Loucy (cell line): Measurements from ENCODE around the gene CNTNAP2.

ENCODE experiments used
- H2AFZ ChIP-seq: fragments of 200-600 bp; sonication (generic); 2 replicates; pipeline ENCODE4 v1.6.0; 2016; ENCODE audit warnings: antibody characterized with exemption, mild to moderate bottlenecking, low read length, moderate library complexity
- H3F3A ChIP-seq: fragments of 200-600 bp; 2 replicates; pipeline ENCODE4 v1.6.0; 2016; ENCODE audit warnings: antibody characterized with exemption, low read depth, mild to moderate bottlenecking
- H3K27me3 ChIP-seq: fragments of 200-600 bp; sonication (generic); 2 replicates; pipeline ENCODE4 v1.6.1; 2014; ENCODE audit warnings: low read length, mild to moderate bottlenecking; ENCODE audit not compliant: insufficient read depth, poor library complexity, severe bottlenecking
- H3K36me3 ChIP-seq: fragments of 200-600 bp; sonication (generic); 2 replicates; pipeline ENCODE4 v1.6.1; 2016; ENCODE audit warnings: low read length; ENCODE audit not compliant: insufficient read depth
- H3K4me1 ChIP-seq: fragments of 200-600 bp; sonication (generic); 2 replicates; pipeline ENCODE4 v1.5.1; 2014; ENCODE audit warnings: low read length, mild to moderate bottlenecking; ENCODE audit not compliant: insufficient read depth, poor library complexity, severe bottlenecking
- H3K4me2 ChIP-seq: fragments of 200-600 bp; sonication (generic); 2 replicates; pipeline ENCODE4 v1.6.0; 2014; ENCODE audit warnings: antibody characterized with exemption, low read length, low read depth, mild to moderate bottlenecking; ENCODE audit not compliant: poor library complexity, severe bottlenecking
- H3K4me3 ChIP-seq: fragments of 200-600 bp; sonication (generic); 2 replicates; pipeline ENCODE4 v1.5.1; 2014; ENCODE audit warnings: low read length, mild to moderate bottlenecking, mixed read lengths; ENCODE audit not compliant: poor library complexity, severe bottlenecking
- H3K79me2 ChIP-seq: fragments of 200-600 bp; sonication (generic); 2 replicates; pipeline ENCODE4 v1.6.1; 2014; ENCODE audit warnings: low read length; ENCODE audit not compliant: insufficient read depth
- H3K9ac ChIP-seq: fragments of 200-600 bp; sonication (generic); 2 replicates; pipeline ENCODE4 v1.6.0; 2014; ENCODE audit warnings: mild to moderate bottlenecking, low read depth, low read length, moderate library complexity; ENCODE audit not compliant: poor library complexity, severe bottlenecking
- H3K9me2 ChIP-seq: fragments of 200-600 bp; sonication (generic); replicated peaks from 2 replicates; pipeline ENCODE4 v1.6.1; 2016; ENCODE audit warnings: low read depth, low read length, mixed read lengths
- H3K9me3 ChIP-seq: fragments of 200-600 bp; sonication (generic); 2 replicates; pipeline ENCODE4 v1.6.1; 2014; ENCODE audit warnings: mild to moderate bottlenecking, antibody characterized with exemption, low read length, low read depth; ENCODE audit not compliant: insufficient read depth
- H4K20me1 ChIP-seq: fragments of 200-600 bp; sonication (generic); 2 replicates; pipeline ENCODE4 v1.6.0; 2014; ENCODE audit warnings: antibody characterized with exemption, low read length, mild to moderate bottlenecking; ENCODE audit not compliant: insufficient read depth, poor library complexity, severe bottlenecking
- CTCF ChIP-seq: fragments of 200-600 bp; sonication (generic); conservative IDR thresholded peaks from 2 replicates; pipeline ENCODE4 v1.5.1; 2014; ENCODE audit warnings: mild to moderate bottlenecking, antibody characterized with exemption, low read length
- EZH2phosphoT487 ChIP-seq: fragments of 200-600 bp; IDR thresholded peaks from 2 replicates; pipeline ENCODE4 v1.6.1; 2018; ENCODE audit warnings: antibody characterized with exemption, mild to moderate bottlenecking, moderate library complexity, borderline replicate concordance

The CNTNAP2 gene

GRCh38 chr7:146554556-146554955, 438.0 kb downstream of the CNTNAP2 start:
- no peaks in the 10 kb centered on the region for H3K9me3 ChIP-seq
- no peak overlapping the region for H3K4me3 ChIP-seq
- H3K9me2 ChIP-seq = no peaks in the 10 kb centered on the region
- no peaks in the 10 kb centered on the region for H3K4me1 ChIP-seq
- H3F3A ChIP-seq = no peaks in the 10 kb centered on the region
- H3K79me2 ChIP-seq = no peaks in the 10 kb centered on the region
- no peaks in the 10 kb centered on the region for H4K20me1 ChIP-seq
- H3K27me3 ChIP-seq = no peaks in the 10 kb centered on the region
- H2AFZ ChIP-seq = no peak overlapping the region
- H3K4me2 ChIP-seq = no peak overlapping the region
- H3K36me3 ChIP-seq = no peaks in the 10 kb centered on the region
- H3K9ac ChIP-seq = no peak overlapping the region
- TF ChIP-seq CTCF (no peak), EZH2phosphoT487 (no peak)

- H3K4me3 ChIP-seq = no peak overlapping the region
- no peaks in the 10 kb centered on the region for H3K9me2 ChIP-seq
- no peak overlapping the region for H3K4me2 ChIP-seq
- no peaks in the 10 kb centered on the region for H3K9me3 ChIP-seq
- no peak overlapping the region for H3K9ac ChIP-seq
- no peak overlapping the region for H2AFZ ChIP-seq
- TF ChIP-seq EZH2phosphoT487 (no peak), CTCF (no peak)
- no peaks in the 10 kb centered on the region for H3K27me3 ChIP-seq
- no peaks in the 10 kb centered on the region for H3K36me3 ChIP-seq
- H4K20me1 ChIP-seq = no peaks in the 10 kb centered on the region
- no peaks in the 10 kb centered on the region for H3F3A ChIP-seq
- no peaks in the 10 kb centered on the region for H3K79me2 ChIP-seq
- H3K4me1 ChIP-seq = no peaks in the 10 kb centered on the region
Observed at GRCh38 chr7:146557971-146558469, 441.4 kb downstream of the CNTNAP2 start.

GRCh38 chr7:146565872-146566271, 449.3 kb downstream of the CNTNAP2 start:
- H3K4me3 ChIP-seq = no peak overlapping the region
- TF ChIP-seq CTCF (no peak), EZH2phosphoT487 (no peak)
- no peak overlapping the region for H3K4me2 ChIP-seq
- H2AFZ ChIP-seq = no peak overlapping the region
- no peaks in the 10 kb centered on the region for H4K20me1 ChIP-seq
- H3K9me2 ChIP-seq = no peaks in the 10 kb centered on the region
- H3F3A ChIP-seq = no peaks in the 10 kb centered on the region
- H3K79me2 ChIP-seq = no peaks in the 10 kb centered on the region
- H3K4me1 ChIP-seq = no peaks in the 10 kb centered on the region
- no peaks in the 10 kb centered on the region for H3K27me3 ChIP-seq
- H3K36me3 ChIP-seq = no peaks in the 10 kb centered on the region
- H3K9ac ChIP-seq = no peak overlapping the region
- no peaks in the 10 kb centered on the region for H3K9me3 ChIP-seq
